ENCODE measurements around the gene COASY. TPM values are rescaled to one million over a fixed set of nuclear protein-coding genes. Genes with fewer than 3 reads are reported as not detected.
A peak's percentile ranks its signal among the peaks of the same experiment; 100 is the strongest.
"Not testable (repeated sequence)": the region's sequence is repeated elsewhere in the genome, so short reads cannot be mapped to it uniquely, and the experiment has no call there.

The COASY gene
- total RNA-seq, 1 donor, result 22.0 TPM

DNA sequence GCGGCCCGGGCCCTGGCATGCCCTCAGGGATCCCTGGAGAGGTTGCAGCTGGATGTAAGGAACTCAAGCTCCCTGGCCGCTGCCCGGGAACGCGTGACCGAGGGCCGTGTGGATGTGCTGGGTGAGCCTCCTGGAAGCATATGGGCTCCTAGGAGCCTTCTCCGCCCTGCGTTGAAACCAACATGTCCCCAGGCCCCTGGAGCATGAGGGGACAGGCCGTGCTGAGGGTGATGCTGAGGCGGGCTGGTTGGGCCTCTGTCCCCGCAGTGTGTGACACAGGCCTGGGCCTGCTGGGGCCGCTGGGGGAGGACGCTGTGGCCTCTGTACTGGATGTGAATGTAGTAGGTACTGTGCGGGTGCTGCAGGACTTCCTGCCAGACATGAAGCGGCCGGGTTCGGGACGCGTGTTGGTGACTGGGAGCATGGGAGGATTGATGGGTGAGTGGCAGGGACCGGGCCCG lies 14.9 kb upstream of the COASY start:
- no peak overlapping the region for H3K4me3 ChIP-seq (ENCODE audit: low read depth, low read length)
- no peak for DNase-seq (ENCODE audit: low read depth)
- TF ChIP-seq, protein P1, sequence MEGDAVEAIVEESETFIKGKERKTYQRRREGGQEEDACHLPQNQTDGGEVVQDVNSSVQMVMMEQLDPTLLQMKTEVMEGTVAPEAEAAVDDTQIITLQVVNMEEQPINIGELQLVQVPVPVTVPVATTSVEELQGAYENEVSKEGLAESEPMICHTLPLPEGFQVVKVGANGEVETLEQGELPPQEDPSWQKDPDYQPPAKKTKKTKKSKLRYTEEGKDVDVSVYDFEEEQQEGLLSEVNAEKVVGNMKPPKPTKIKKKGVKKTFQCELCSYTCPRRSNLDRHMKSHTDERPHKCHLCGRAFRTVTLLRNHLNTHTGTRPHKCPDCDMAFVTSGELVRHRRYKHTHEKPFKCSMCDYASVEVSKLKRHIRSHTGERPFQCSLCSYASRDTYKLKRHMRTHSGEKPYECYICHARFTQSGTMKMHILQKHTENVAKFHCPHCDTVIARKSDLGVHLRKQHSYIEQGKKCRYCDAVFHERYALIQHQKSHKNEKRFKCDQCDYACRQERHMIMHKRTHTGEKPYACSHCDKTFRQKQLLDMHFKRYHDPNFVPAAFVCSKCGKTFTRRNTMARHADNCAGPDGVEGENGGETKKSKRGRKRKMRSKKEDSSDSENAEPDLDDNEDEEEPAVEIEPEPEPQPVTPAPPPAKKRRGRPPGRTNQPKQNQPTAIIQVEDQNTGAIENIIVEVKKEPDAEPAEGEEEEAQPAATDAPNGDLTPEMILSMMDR (IDR thresholded peaks at IDR 0.05; ENCODE audit: insufficient read depth, low read depth, low read length), result no peak

DNA sequence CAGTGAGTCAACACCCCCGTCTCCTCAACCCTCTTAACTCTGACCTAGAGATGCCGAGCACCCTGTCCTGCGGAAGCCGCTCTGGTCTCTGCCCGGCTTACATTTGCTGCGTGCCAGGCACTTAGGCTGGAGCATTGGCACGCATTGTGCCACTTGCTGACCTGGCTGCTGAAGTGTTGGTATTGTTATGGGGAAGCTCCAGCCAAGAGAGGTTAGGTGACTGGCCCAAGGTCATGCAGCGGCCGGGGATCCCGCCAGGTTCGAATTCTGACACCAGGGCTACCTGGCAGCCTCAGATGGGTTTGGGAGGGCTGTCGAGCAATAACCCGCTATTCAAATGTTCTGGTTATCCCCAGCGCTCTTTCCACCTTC lies 14.3 kb upstream of the COASY start:
- DNase-seq (ENCODE audit: low read depth), result no peak
- TF ChIP-seq, protein P1 (IDR thresholded peaks at IDR 0.05; ENCODE audit: insufficient read depth, low read depth, low read length), result no peak

DNA sequence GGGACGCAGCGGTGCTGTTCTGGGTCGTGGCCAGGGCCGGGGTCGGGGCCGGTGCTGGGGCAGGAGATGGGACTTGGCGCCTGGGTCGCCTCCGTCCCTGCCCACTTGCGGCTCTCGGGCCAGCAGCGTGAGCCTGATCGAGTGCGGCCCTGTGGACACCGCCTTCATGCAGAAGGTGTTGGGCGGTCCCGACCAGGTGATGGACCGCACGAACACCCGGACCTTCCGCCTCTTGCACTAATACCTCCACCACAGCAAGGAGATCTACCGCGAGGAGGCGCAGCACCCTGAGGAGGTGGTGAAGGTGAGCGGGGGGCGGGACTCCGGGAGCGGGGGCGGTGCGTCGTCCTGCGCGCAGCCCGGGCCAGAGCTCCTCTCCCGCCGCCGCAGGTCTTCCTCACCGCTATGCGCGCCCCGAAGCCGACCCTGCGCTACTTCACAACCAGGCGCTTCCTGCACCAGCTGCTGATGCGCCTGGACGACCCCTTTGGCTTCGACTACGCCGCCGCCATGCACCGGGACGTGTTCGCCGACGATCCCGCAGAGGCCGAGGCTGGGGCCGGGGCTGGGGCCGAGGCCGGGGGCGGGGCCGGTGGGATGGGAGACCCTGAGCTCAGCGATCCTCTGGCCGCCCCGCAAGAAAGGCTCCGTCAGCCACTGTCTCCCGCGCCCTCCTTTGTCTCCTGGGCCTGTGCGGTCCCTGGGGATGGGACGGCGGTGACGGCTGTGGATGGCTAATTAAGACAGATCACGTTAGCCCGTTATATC lies 13.7 kb upstream of the COASY start:
- H3K4me3 ChIP-seq (ENCODE audit: low read depth, low read length), result peak overlapping the region; percentile 30
- DNase-seq (ENCODE audit: low read depth), result peak; percentile 28
- TF ChIP-seq, protein P1 (IDR thresholded peaks at IDR 0.05; ENCODE audit: insufficient read depth, low read depth, low read length), result peak; percentile 18

More for the DNA sequence above, 14.3 kb upstream of the COASY start:
- no peak overlapping the region for H3K4me3 ChIP-seq (ENCODE audit: low read depth, low read length)

DNA sequence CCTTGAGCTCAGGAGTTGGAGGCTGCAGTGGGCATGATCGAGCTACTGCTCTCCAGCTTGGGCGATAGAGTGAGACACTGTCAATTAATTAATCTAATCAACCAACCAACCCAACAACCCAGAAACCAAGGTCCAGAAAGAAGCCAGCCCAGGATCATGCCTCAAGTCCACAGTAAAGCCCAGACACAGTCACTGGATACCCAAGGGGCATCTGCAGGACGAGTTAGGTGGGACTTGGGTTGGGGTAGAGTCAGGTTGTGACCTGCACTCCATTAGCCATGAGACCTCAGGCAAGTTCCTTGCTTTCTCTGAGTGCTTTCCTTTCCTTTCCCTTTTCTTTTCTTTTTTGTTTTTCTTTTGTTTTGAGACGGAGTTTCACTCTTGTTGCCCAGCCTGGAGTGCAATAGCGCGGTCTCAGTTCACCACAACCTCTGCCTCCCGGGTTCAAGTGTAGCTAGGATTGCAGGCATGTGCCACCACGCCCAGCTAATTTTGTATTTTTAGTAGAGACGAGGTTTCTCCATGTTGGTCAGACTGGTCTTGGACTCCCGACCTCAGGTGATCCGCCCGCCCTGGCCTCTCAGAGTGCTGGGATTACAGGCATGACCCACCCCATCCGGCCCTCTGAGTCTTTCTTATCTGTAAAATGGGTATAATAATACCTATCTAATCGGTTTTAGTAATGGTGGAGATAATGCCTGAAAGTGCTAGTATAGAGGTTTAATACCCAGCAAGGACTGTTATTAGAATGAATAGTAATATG lies 12.8 kb upstream of the COASY start:
- TF ChIP-seq, protein P1 (IDR thresholded peaks at IDR 0.05; ENCODE audit: insufficient read depth, low read depth, low read length), result no peak
- H3K4me3 ChIP-seq (ENCODE audit: low read depth, low read length), result no peak overlapping the region
- no peak for DNase-seq (ENCODE audit: low read depth)

DNA sequence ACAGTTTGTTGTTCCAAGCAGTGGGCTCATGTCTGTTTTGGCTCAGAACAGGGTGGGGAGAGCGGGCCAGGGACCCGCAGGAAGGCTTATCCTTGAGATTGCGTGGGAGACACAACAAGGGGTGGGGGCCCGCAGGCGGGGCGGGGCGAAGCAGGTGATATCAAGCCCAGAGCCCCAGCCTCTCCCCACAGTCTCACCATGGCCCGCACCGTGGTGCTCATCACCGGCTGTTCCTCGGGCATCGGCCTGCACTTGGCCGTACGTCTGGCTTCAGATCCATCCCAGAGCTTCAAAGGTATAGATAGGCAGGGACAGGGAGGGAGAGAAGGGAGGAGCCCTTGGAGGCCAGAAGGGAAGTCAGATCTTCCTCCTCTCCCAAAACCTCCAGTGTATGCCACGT lies 9.2 kb upstream of the COASY start, which contains the start of gene HSD17B1:
HSD17B1 (plus strand) TSS at position 188 of the 400 bp plus-strand sequence; CDS start at position 199, 11 bp downstream.
- peak within 1 kb of the TSS; percentile 78 for H3K4me3 ChIP-seq (ENCODE audit: low read depth, low read length)
- DNase-seq (ENCODE audit: low read depth), result not testable (repeated sequence)

DNA sequence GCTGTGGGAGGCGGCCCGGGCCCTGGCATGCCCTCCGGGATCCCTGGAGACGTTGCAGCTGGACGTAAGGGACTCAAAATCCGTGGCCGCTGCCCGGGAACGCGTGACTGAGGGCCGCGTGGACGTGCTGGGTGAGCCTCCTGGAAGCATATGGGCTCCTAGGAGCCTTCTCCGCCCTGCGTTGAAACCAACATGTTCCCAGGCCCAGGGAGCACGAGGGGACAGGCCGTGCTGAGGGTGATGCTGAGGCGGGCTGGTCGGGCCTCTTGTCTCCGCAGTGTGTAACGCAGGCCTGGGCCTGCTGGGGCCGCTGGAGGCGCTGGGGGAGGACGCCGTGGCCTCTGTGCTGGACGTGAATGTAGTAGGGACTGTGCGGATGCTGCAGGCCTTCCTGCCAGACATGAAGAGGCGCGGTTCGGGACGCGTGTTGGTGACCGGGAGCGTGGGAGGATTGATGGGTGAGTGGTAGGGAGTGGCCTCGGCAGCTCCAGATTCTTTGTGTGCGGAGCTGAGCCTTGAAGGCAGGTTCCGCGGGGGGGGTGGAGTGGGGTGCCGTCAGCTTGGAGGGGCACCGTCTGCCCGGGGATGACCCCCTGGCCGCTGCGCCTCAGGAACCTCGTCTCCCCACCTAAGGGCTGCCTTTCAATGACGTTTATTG lies 8.7 kb upstream of the COASY start:
- H3K4me3 ChIP-seq (ENCODE audit: low read depth, low read length), result peak overlapping the region; percentile 78
- DNase-seq (ENCODE audit: low read depth), result peak; percentile 71
- TF ChIP-seq, protein P1 (IDR thresholded peaks at IDR 0.05; ENCODE audit: insufficient read depth, low read depth, low read length), result peak; percentile 44

DNA sequence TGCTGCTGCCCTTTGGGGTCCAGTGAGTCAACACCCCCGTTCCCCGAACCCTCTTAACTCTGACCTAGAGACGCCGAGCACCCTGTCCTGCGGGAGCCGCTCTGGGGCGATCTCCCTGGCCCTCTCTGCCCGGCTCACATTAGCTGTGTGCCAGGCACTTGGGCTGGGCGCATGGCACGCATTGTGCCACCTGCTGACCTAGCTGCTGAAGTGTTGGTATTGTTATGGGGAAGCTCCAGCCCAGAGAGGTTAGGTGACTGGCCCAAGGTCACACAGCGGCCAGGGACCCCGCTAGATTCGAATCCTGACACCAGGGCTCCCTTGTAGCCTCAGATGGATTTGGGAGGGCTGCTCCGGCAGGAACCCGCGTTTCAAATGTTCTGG lies 8.1 kb upstream of the COASY start:
- TF ChIP-seq, protein P1 (IDR thresholded peaks at IDR 0.05; ENCODE audit: insufficient read depth, low read depth, low read length), result no peak
- H3K4me3 ChIP-seq (ENCODE audit: low read depth, low read length), result peak overlapping the region; percentile 78
- DNase-seq (ENCODE audit: low read depth), result no peak

Measured in fibroblast of villous mesenchyme (primary cell).